ENCODE measurements around the gene SBK3. TPM values are rescaled to one million over a fixed set of nuclear protein-coding genes. Genes with fewer than 3 reads are reported as not detected.

SBK3 gene, protein sequence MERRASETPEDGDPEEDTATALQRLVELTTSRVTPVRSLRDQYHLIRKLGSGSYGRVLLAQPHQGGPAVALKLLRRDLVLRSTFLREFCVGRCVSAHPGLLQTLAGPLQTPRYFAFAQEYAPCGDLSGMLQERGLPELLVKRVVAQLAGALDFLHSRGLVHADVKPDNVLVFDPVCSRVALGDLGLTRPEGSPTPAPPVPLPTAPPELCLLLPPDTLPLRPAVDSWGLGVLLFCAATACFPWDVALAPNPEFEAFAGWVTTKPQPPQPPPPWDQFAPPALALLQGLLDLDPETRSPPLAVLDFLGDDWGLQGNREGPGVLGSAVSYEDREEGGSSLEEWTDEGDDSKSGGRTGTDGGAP
- total RNA-seq (2021; ENCODE audit: unreplicated experiment) (4.0 TPM), Bru-seq, nascent RNA (percentile 27 among the genes with signal in this experiment), BruChase-seq, experiment 1, labeled RNA remaining after a 2-hour chase (percentile 38 among the genes with signal in this experiment), BruChase-seq, experiment 2, labeled RNA remaining after a 6-hour chase (percentile 45 among the genes with signal in this experiment)
- 8.8 TPM for polyA plus RNA-seq (2012; ENCODE audit: insufficient read length)
- long read RNA-seq, partial matches to known transcripts, result 5 of 8 reads
- long read RNA-seq, other reads (novel, unspliced or antisense), result 3 of 8 reads

DNA sequence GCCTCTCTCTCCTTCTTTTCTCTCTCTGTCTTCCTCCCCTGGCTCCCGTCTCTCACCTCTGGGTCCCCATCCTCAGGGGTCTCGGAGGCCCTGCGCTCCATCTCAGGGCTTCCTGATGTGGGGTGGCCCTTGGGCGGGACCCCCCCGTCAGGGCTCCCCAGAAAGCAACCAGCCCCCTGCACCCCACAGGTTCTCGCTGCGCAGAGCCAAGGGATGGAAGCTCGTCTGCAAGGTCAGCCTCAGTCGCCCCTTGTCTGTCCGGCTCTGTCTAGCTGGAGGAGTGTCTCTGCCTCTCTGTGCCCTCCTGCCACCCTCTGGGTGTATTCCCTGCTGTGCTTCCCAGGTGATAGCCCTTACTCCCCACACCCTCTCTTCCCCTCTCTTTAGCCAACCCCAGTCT, at the start of gene SBK3:
Gene SBK3 (minus strand): TSS at position 101 of the 400 bp plus-strand sequence. CDS start 0 bp downstream, at position 101.
- CTCF ChIA-PET, result no interaction called here
- TF ChIP-seq, protein P1, sequence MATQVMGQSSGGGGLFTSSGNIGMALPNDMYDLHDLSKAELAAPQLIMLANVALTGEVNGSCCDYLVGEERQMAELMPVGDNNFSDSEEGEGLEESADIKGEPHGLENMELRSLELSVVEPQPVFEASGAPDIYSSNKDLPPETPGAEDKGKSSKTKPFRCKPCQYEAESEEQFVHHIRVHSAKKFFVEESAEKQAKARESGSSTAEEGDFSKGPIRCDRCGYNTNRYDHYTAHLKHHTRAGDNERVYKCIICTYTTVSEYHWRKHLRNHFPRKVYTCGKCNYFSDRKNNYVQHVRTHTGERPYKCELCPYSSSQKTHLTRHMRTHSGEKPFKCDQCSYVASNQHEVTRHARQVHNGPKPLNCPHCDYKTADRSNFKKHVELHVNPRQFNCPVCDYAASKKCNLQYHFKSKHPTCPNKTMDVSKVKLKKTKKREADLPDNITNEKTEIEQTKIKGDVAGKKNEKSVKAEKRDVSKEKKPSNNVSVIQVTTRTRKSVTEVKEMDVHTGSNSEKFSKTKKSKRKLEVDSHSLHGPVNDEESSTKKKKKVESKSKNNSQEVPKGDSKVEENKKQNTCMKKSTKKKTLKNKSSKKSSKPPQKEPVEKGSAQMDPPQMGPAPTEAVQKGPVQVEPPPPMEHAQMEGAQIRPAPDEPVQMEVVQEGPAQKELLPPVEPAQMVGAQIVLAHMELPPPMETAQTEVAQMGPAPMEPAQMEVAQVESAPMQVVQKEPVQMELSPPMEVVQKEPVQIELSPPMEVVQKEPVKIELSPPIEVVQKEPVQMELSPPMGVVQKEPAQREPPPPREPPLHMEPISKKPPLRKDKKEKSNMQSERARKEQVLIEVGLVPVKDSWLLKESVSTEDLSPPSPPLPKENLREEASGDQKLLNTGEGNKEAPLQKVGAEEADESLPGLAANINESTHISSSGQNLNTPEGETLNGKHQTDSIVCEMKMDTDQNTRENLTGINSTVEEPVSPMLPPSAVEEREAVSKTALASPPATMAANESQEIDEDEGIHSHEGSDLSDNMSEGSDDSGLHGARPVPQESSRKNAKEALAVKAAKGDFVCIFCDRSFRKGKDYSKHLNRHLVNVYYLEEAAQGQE (IDR thresholded peaks at IDR 0.05; ENCODE audit: insufficient read depth in 1 of 2, low read depth in 2 of 2, low read length in 1 of 2), result no peak
- TF ChIP-seq TCF7L2 (IDR thresholded peaks at IDR 0.05; ENCODE audit: low read depth, low read length), result no peak
- TF ChIP-seq SIN3A (IDR thresholded peaks at IDR 0.05; ENCODE audit: borderline replicate concordance, insufficient read depth, low read depth, low read length), result no peak
- TF ChIP-seq, protein P2, sequence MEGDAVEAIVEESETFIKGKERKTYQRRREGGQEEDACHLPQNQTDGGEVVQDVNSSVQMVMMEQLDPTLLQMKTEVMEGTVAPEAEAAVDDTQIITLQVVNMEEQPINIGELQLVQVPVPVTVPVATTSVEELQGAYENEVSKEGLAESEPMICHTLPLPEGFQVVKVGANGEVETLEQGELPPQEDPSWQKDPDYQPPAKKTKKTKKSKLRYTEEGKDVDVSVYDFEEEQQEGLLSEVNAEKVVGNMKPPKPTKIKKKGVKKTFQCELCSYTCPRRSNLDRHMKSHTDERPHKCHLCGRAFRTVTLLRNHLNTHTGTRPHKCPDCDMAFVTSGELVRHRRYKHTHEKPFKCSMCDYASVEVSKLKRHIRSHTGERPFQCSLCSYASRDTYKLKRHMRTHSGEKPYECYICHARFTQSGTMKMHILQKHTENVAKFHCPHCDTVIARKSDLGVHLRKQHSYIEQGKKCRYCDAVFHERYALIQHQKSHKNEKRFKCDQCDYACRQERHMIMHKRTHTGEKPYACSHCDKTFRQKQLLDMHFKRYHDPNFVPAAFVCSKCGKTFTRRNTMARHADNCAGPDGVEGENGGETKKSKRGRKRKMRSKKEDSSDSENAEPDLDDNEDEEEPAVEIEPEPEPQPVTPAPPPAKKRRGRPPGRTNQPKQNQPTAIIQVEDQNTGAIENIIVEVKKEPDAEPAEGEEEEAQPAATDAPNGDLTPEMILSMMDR (IDR thresholded peaks at IDR 0.05), result no peak
- no peak for TF ChIP-seq POLR2AphosphoS5 (IDR thresholded peaks at IDR 0.05; ENCODE audit: low read depth, low read length)
- H3K9me3 ChIP-seq (ENCODE audit: control insufficient read depth, insufficient read depth, low read depth, low read length), result no peaks in the 10 kb centered on the region
- BruUV-seq (replicated peaks), result no TSS peak
- POLR2A ChIA-PET, result interaction anchor here (0.5 kb wide), 1 partner anchor 286 kb away, joined by 4 read pairs; no protein-coding TSS in a partner anchor
- in situ Hi-C loops (cut with HindIII; ENCODE audit: low pct_unique_long_range_greater_than_20kb, low sequenced_read_pairs) (no loop called here), intact Hi-C loops (cut with micrococcal nuclease; ENCODE audit: unreplicated experiment) (loop anchor here (5.0 kb wide), 1 partner anchor 37 kb away; the partner anchor contains the start of gene ZNF579)
- H3K27ac ChIP-seq (ENCODE audit: low read length), result peak within 1 kb of the TSS; percentile 94
- no peaks in the 10 kb centered on the region for H3K27me3 ChIP-seq (ENCODE audit: control insufficient read depth, insufficient read depth, low read length)
- no peak for DNase-seq (ENCODE audit: low read depth, low spot score)
- no peaks in the 10 kb centered on the region for H3K36me3 ChIP-seq (ENCODE audit: control insufficient read depth, insufficient read depth, low read length)
- no peak for ATAC-seq
- peaks cover 51% of the 10 kb centered on the region for H3K4me1 ChIP-seq (ENCODE audit: control insufficient read depth, insufficient read depth, low read length)
- H3K4me3 ChIP-seq (ENCODE audit: low read depth in 2 of 2, low read length in 2 of 2), result no peak within 1 kb of the TSS

DNA sequence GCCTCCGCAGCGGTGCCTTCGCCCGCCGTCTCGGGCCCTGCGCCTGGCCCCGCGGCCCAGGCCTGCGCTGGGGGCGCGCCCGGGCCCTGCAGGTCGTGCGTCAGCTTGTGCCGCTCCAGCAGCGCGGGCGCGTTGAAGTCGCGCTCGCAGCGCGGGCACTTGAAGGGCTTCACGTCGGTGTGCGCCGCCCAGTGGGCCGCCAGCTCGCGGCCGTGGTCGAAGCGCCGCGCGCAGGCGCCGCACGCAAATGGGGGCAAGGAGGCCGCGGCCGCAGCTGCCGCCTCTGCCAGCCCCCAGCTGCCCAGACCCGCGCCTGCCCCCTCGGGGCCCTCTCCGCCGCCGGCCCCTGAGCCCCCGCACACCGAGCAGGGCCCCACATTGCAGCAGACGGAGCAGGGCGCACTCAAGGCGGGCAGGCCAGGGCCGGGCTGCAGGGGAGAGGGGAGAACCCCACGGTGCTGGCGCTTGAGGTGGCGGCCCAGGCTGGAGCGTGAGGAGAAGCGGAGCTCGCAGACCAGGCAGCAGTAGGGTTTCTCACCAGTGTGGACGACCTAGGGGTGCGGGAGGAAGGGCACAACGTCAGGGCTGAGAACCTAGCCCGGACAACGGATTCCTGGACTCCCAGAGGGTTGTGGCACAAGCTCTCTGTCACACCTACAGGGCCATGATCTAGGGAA, 47.9 kb upstream of the SBK3 start:
- no peak overlapping the region for H3K4me3 ChIP-seq (ENCODE audit: low read depth in 2 of 2, low read length in 2 of 2)
- BruUV-seq (replicated peaks), result no TSS peak
- H3K9me3 ChIP-seq (ENCODE audit: control insufficient read depth, insufficient read depth, low read depth, low read length), result no peaks in the 10 kb centered on the region
- in situ Hi-C loops (cut with HindIII; ENCODE audit: low pct_unique_long_range_greater_than_20kb, low sequenced_read_pairs) (no loop called here), intact Hi-C loops (cut with micrococcal nuclease; ENCODE audit: unreplicated experiment) (no loop called here)
- H3K36me3 ChIP-seq (ENCODE audit: control insufficient read depth, insufficient read depth, low read length), result no peaks in the 10 kb centered on the region; the same call in 1 of the 2 replicates
- ChIA-PET CTCF (no interaction called here), POLR2A (no interaction called here)
- no peak for ATAC-seq
- H3K27me3 ChIP-seq (ENCODE audit: control insufficient read depth, insufficient read depth, low read length), result no peaks in the 10 kb centered on the region
- H3K27ac ChIP-seq (ENCODE audit: low read length), result no peak overlapping the region
- H3K4me1 ChIP-seq (ENCODE audit: control insufficient read depth, insufficient read depth, low read length), result no peaks in the 10 kb centered on the region
- no peak for DNase-seq (ENCODE audit: low read depth, low spot score)
- TF ChIP-seq, protein P1 (IDR thresholded peaks at IDR 0.05; ENCODE audit: insufficient read depth in 1 of 2, low read depth in 2 of 2, low read length in 1 of 2), result no peak
- TF ChIP-seq POLR2AphosphoS5 (IDR thresholded peaks at IDR 0.05; ENCODE audit: low read depth, low read length), result no peak
